GM18907 (cell line): Measurements from ENCODE around the gene SORCS3.

ENCODE experiments used
- ATAC-seq: cut with Tn5 transposase; IDR thresholded peaks from one replicate; pipeline ENCODE4 v1.9.1; 2021; ENCODE audit warnings: mild to moderate bottlenecking, moderate library complexity; ENCODE audit not compliant: unreplicated experiment

The SORCS3 gene

GRCh38 chr10:105247831-105248499, 606.9 kb downstream of the SORCS3 start:
- no peak for ATAC-seq

GRCh38 chr10:105252911-105253310, 611.8 kb downstream of the SORCS3 start:
- ATAC-seq = no peak

- no peak for ATAC-seq
Observed at GRCh38 chr10:105253515-105254212, 612.6 kb downstream of the SORCS3 start.

- ATAC-seq = no peak
Observed at GRCh38 chr10:105258036-105258673, 617.1 kb downstream of the SORCS3 start.

GRCh38 chr10:105258674-105259065, 617.6 kb downstream of the SORCS3 start:
- ATAC-seq = no peak

GRCh38 chr10:105259201-105259600, 618.1 kb downstream of the SORCS3 start:
- no peak for ATAC-seq

GRCh38 chr10:105262666-105263065, 621.6 kb downstream of the SORCS3 start:
- no peak for ATAC-seq

- ATAC-seq = no peak
Observed at GRCh38 chr10:105266966-105267539, 626.0 kb downstream of the SORCS3 start.

GRCh38 chr10:105268961-105269360, 627.9 kb downstream of the SORCS3 start:
- ATAC-seq = no peak

- ATAC-seq = no peak
Observed at GRCh38 chr10:105269689-105270088, 628.6 kb downstream of the SORCS3 start.

- no peak for ATAC-seq
Observed at GRCh38 chr10:105274556-105275070, 633.5 kb downstream of the SORCS3 start.

GRCh38 chr10:105278439-105278838, 637.3 kb downstream of the SORCS3 start:
- no peak for ATAC-seq

- ATAC-seq = no peak
Observed at GRCh38 chr10:105279101-105279500, 638.0 kb downstream of the SORCS3 start.

- ATAC-seq = no peak
Observed at GRCh38 chr10:105280895-105281294, 639.8 kb downstream of the SORCS3 start.

- no peak for ATAC-seq
Observed at GRCh38 chr10:105284476-105285215, 643.6 kb downstream of the SORCS3 start.

GRCh38 chr10:105288026-105288425, 646.9 kb downstream of the SORCS3 start:
- ATAC-seq = no peak

- no peak for ATAC-seq
Observed at GRCh38 chr10:105288613-105289012, 647.5 kb downstream of the SORCS3 start.

GRCh38 chr10:105291571-105291970, 650.5 kb downstream of the SORCS3 start:
- no peak for ATAC-seq

GRCh38 chr10:105292236-105292635, 651.1 kb downstream of the SORCS3 start:
- ATAC-seq = no peak
